CD4-positive, alpha-beta T cell treated with Interleukin-6 for 4 hours (primary cell): Measurements from ENCODE around the gene ENPP3.
A peak's percentile ranks its signal among the peaks of the same experiment; 100 is the strongest.

Experiments
- DNase-seq: peaks from one replicate; pipeline ENCODE4 v3.0.0-alpha.2; 2020; ENCODE audit warnings: mixed read lengths

The ENPP3 gene

GRCh38 chr6:131636880-131637792 lies at the start of gene ENPP3:
Gene ENPP3 (plus strand): TSS chr6:131637302. CDS start chr6:131637385, 83 bp downstream.
- DNase-seq = no peak

DNA sequence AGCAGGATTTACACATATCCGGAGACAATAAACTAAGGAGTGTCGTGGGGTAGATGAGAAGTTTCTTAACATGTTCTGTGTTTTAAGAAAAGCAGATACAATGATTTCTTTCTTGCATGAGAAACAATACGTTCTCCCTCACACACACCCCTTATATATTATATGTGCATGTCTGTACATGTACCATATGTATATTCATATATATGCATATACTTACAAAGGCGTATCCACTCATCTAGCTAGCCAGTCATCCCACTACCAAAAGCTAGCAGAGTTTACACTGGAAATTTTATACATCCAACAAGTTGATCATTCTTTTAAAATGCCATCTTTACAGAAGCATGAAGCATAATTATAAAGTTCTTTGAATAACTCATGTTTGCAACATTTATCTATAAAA lies 49.2 kb upstream of the ENPP3 start:
- DNase-seq = no peak

DNA sequence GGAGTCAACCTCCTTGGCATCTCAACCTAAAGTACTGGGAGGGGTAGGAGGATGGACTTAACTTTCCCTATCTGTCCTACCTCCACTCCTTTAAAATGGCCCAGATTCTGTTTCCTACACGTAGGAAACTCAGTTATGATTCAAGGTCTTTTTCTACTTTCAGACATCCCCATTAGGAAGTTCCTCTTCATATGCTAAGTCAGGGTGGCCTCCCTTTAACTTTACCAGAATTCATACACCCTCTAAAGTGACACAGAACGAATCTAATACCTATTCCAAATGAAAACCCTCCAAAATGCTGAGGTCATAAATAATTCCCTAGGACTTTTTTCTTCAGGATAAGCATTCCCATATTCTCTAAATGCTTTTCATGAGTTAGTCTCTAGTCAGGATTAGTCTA lies 48.5 kb upstream of the ENPP3 start:
- DNase-seq = no peak

DNA sequence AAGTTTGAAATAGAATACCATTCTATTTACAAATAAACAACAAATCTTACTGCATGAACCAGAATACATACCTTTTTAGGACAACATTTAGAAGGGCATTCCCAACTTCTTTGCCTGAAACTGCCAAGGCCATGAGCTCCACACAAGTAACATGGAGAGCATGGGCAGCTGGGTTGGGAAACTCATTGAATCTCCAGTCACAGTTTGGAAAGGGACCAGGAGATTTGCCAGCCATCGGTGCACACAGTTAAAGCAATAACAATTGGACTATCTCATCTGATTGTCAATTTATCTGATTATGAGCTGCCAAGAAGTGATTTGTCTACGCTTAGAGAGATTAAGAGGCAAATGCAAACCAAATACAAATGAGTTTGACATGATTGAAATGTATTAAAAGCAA lies 44.2 kb upstream of the ENPP3 start:
- no peak for DNase-seq

DNA sequence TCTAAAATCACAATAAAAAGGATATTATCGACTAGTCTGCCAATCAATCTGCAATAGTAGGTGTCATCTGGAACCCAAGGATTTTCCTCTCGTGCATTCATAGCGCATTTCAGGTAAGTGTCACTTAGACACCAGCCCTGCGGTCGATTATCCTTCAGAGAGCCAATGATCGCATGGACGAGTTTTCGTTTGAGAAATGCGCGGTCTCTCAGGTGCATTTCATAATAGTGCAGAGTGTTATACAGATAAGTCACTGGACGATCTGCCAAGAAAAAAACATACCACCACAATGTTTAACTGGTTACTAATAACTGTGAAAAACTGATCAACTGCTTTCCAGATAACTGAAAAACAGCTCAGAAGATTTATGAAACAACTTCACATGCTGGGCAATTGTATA lies 43.0 kb upstream of the ENPP3 start:
- no peak for DNase-seq

DNA sequence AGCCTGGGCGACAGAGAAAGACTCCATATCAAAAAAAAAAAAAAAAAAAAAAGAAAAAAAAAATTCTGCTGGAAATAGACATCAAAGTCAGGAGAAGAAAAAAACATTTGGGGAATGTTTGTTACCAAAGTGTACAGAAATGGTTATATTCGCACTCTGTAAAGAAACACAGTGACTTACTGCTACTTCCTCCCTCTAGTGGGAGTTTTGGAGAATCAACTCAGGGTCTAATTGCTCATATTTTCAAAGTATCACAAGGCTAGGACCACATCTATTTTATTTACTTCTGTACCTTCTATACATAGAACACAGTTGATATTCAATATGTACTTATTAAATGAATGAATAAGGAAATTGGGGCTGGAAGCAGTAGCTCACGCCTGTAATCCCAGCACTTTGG lies 39.7 kb upstream of the ENPP3 start:
- no peak for DNase-seq

- no peak for DNase-seq
These were observed 36.4 kb upstream of the ENPP3 start for GRCh38 chr6:131600716-131601115.

DNA sequence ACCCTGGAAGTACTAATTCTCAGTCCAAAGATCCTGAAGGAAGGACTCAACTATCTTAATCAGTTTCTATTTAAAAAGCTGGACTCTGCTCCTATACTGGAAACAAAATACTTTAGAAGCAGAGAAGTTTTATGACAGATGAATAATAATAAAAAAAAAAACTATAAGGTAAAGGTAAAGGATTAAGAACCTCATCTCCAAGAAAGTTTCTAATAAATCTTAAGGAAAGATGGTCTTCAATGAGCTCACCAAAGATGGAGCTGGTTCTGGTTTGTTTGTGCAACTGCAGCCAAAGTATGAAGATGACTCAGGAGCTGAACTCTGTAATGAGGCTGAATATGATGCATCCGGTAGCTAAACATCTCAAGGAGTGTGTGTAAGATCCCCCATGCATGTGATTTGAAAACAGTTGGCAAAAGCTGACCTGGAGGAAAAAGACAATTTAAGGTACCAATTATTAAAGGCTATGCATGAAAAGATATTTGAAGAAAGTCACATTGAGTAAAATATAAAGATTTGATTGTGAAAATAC lies 34.3 kb upstream of the ENPP3 start:
- no peak for DNase-seq

GRCh38 chr6:131613296-131613925 lies 23.7 kb upstream of the ENPP3 start:
- DNase-seq = no peak

DNA sequence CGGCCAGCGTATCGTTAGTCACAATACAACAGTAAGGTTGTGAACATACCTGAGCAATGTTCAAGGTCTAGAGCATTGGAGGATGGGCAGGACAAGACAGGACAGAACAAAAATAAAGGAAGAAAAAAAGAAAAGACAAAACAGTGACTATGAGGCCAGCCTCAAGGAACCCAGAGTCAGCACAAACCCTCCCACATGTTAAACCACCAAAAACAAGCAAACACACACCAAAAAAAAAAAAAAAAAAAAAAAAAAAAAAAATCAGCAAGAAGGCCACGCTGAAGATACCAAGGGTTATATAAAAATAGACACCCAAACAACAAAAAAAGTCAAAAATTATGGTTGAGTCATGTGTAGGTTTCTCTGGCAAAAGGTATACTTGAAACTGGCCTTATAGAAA lies 21.8 kb upstream of the ENPP3 start:
- no peak for DNase-seq

GRCh38 chr6:131627724-131628682 lies 9.1 kb upstream of the ENPP3 start, which contains the start of gene MED23:
Gene MED23 (minus strand): TSS chr6:131628242. CDS start chr6:131628049, 193 bp downstream.
- peak; percentile 95 for DNase-seq

- no peak for DNase-seq
These were observed 8.4 kb upstream of the ENPP3 start for GRCh38 chr6:131628726-131629125.

- DNase-seq = no peak
These were observed 7.5 kb upstream of the ENPP3 start for GRCh38 chr6:131629651-131630050.

DNA sequence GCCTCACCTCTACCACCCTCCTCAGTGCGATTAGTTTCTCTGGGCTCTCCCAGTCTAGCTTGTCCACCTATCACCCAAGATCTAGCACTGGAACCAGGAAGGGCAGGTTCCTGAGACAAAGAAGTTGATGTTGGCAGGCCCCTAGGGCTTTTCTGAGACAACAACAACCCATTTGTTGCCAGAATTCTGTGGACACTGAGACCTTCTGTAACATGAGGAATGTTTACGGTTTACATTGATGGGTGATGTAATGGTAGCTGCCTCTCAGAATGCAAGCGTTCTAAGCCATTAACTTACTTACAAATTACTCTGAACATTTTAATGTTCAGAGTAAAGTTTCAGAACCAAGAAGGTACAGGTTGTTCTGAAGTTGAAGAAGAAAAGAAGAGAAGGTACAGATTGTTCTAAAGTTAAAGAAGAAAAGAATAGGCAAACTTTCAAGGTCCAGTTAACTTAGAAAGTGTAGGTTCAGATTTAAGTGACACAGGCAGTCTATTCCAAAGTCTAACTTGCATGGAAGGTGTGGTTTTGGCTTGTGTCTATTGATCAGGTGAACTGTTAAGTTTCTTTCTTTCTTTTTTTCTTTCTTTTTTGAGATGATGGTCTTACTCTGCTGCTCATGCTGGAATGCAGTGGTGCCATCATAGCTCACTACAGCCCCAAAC lies 5.3 kb upstream of the ENPP3 start:
- DNase-seq = no peak

DNA sequence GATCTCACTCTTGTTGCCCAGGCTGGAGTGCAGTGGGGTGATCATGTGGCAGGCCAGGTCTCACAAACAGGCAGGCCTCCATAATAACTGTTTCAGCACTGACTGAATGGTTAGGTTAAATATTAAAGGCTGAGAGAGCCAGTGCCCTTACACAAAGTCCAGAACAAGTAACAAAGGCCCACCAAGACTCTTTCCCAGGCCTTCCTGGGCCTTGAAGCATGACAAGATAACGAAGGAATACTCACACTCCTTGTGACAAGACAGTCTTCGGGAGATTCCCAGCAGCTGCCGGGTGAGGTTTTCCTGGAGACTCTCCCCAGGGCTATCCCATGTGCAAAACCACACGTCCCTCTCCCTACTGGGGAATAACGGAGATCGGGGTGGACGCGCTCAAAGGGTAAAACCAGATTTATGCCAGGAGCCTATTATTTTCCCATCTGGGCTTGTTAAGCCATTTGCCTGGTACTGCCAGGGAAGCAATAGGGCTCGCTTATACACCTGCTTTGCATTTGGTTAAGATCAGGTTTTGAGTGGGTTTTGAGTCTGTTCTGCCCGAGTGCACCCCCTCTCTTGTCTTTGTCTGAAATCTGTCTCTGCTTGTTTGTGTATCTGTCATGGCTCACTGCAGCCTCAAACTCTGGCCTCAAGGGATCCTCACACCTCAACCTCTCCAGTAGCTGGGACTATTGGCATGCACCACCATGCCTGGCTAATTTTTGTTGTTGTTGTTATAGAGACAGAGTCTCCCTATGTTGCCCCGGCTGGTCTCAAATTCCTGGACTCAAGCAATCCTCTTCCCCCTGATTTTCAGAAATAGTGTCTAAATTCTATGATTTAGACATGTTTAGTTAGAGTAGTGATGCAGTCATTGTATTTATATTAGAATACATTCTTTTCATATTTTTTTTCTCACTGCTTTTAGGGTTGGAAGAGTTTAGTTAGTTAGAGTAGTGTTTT lies 1.4 kb upstream of the ENPP3 start:
- DNase-seq = no peak

DNA sequence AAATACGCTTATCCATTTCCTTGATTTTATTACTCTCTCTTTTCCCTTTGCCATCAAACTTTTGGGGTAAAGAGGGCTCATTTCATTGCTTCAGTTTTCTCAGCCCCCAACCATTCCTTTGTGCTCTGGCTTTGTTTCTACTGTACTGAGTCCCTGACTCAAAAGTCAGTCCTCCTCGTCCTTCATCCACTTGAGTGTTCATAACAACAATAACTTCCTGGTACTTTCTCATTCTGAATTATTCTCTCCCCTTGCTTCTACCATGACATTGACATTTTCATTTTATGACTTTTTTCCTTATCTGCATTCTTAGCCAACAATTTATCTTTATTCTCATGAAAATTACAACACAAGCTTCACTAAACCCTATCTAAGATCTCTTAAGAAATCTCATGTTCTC lies 911 bp downstream of the ENPP3 start:
- DNase-seq = no peak

GRCh38 chr6:131640100-131640499 lies 3.0 kb downstream of the ENPP3 start:
- no peak for DNase-seq

- DNase-seq = no peak
These were observed 3.5 kb downstream of the ENPP3 start for GRCh38 chr6:131640576-131640975.

GRCh38 chr6:131641554-131641953 lies 4.5 kb downstream of the ENPP3 start:
- no peak for DNase-seq

GRCh38 chr6:131642565-131642964 lies 5.5 kb downstream of the ENPP3 start:
- no peak for DNase-seq
